AG20443 (cell line): ENCODE data around the gene DENND6B.

Experiments used
- DNase-seq: peaks from one replicate; pipeline ENCODE4 v3.0.0; 2012; ENCODE audit warnings: low spot score, mixed read lengths

DENND6B gene

DNA sequence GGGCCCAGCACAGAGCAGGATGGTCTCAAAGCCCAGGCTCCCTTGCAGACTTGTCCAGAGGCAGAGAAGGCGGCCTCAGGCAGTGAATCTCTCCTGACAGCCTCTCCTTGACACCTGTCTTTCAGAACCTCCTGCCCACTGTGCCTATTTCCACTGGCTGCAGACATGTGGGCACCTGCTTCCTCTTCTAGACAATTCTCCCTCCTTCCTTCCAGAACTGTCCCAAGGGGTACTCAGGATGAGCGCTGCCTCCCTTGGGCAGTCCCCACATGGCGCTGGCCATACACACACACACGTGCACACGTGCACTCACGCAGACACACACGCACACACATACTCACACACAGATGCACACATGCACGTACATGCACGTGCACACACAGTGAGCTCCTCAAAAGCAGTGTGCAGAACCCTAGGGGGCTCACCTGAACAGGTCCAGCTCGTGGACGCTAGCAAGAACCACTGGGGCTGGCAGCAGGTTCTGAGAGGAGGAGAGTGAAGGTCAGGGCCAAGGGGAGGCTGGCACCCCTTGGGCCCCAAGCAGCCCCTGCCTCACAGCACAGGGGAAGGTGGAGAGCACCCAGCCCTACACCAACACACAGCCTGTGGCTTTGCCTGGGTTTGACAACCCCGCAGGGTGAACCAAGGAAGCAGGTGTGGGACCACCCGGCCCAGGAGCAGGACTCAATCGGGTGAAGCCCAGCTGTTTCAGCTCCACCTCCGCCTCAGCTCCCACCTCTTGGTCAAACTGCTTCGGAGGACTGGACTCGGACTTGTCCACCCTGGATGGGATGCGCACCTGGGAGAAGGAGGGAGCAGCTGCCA lies 11.3 kb downstream of the DENND6B start:
- no peak for DNase-seq

DNA sequence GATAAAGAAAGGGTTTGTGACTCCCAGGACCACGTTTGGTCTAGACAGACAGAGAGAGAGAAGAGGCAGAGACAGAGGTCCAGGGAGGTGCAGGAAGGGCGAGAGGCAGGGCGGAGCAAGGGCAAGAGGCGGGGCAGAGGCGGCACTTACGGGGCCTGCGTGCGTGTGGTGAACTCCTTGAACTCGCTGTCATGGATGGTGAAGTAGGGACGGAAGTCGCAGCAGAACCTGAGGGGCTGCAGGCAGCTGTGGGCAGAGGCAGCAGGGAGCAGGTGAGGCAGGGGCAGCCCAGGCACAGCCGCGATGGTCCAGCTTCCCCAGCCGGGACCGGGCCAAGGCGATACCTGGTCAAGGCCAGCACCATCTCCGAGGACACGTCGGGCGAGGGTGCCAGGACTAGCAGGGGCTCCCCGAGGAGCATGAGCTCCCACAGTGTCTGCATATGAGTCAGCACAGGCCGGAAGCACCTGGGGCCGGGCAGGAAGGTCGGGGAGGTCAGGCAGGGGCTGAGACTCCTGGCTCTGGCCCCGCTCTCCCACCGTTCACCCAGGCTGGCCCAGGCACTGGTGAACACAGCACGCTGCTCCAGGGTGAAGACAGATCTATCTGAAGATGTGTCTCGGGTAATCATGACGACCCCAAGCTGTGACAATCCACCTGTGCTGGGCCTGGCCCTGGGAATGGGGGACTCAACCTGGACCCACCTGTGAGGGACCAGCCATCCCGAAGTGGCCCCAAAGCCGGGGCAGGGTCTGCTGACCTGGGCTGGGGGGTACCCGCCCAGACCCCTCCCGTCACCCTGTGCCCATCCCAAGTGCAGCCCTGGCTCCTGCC lies 12.1 kb downstream of the DENND6B start:
- no peak for DNase-seq

DNA sequence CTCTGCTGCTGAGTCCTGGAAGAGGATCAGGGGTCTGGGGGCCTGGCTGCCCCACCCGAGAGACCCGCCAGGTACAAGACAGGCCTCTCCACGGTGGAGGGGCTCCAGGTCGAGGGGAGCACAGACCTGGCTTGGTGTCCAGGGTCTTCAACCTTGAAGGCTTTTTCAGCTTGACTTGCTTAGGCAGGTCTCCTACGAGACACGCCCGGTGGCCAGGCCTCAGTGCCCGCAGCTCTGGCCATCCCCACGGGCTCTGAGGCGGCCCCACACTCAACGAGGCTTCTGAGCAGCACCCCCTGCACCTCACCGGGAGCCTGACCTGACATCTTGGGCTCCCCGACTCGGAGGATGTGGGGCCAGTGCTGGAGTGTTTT lies 12.7 kb downstream of the DENND6B start:
- DNase-seq: no peak

DNA sequence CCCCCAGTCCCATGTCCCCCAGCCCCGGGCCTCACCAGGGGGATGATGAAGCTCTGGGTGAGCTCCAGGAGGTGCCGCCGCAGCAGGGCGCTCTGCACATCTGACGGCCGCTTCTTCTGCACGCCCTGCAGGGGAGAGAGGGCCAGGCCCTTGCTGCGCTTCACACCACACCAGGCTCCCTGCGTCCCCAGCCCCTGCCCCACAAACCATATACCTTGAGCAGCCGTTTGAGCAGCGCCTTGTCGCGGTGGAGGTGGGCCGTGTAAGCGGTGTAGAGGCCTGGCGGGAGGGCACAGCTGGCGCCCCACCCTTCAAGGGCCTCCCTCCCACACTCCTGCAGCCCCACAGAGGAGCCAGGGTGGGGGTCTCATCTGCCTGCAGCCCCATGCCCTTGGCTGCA lies 13.2 kb downstream of the DENND6B start:
- no peak for DNase-seq

DNA sequence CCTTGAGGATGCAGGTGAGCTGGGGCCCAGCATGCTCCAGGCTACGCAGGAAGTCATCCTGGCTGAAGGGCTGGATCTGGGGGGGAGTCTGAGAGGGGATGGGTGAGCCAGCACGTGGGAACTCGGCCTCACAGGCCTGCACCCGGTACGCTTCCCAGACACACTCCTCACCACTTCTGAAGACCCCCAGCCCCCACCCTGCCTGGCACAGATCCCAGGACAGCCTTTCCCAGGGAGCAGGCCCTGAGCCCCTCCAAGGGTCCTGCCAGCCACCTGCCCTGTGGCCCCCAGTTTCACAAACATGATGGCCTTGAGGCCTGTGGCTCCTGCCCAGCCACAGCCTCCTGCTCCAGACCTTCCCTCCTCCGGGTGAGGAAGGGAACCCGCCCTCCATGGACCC lies 13.8 kb downstream of the DENND6B start:
- no peak for DNase-seq

DNA sequence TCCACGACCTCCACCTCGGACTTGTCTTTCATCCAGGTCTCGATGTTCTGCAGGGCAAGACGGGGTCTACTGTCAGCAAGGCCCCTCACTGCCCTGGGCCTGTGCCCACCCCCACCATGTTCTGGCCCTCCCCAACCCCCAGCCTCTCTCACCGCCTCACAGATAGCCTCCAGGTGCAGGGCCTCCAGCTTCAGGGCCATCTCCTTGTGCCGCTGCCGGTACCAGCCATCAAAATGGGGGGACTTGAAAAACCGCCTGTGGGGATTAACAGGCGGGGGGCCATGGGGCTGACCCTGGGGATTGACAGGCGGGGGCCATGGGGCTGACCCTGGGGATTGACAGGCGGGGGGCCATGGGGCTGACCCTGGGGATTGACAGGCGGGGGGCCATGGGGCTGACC lies 14.4 kb downstream of the DENND6B start:
- no peak for DNase-seq

DNA sequence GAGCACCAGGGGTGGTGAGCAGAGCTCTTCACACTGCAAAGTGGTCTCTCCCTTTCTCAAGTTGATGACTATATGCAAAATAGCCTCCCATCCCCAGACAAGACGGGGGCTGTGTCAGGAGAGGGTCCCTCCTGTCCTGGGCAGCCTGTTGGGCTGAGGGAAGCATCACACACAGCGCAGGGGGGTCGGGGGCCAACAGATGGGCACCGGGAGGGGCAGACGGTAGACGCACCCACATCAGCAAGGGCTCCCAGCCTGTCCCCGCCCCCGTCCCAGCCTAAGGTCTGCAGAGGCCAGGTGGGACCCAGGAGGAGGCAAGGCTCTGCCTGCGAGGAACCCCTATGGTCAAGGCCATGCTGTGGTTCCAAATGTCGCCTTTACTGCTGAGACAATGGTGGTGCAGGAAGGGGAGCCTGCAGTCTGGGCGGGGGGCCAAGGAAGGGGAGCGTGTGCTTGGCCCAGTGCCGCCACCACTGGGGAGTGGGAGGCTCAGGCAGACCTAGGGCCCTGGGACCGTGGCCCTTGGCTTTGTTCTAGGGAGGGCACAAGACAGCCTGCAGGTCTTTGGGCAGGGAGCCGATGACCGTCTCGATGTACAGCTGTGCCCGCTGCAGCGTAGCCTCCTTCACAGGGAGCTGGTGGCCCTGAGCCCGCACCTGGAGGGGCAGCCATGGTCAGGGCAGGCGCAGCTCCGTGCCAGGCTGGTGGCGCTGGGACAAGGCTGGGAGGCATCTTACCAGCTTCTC lies 15.0 kb downstream of the DENND6B start:
- DNase-seq: no peak

DNA sequence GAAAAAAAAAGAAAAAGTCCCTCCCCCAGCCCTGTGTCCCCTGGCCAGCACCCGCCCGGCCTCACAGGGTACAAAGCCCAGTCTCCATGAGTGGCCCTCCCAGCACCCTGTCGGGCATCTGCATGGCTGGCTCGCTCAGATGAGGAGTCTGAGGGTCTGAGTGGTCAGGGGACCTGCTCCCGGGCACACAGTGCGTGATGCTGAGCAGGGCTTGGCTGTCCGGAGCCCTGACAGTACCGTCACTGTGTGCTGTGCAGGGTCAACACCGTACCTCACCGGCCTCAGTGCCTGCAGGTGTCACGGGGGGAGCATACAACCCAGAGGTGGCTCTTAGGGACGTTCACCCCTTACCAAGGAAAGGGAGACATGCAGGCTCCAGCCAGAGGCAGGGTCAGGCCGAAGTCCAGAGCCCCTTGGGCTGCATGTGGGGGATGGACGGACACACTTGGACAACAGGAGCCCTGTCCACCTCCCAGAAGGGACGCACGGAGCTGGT lies 15.8 kb downstream of the DENND6B start:
- DNase-seq: no peak

DNA sequence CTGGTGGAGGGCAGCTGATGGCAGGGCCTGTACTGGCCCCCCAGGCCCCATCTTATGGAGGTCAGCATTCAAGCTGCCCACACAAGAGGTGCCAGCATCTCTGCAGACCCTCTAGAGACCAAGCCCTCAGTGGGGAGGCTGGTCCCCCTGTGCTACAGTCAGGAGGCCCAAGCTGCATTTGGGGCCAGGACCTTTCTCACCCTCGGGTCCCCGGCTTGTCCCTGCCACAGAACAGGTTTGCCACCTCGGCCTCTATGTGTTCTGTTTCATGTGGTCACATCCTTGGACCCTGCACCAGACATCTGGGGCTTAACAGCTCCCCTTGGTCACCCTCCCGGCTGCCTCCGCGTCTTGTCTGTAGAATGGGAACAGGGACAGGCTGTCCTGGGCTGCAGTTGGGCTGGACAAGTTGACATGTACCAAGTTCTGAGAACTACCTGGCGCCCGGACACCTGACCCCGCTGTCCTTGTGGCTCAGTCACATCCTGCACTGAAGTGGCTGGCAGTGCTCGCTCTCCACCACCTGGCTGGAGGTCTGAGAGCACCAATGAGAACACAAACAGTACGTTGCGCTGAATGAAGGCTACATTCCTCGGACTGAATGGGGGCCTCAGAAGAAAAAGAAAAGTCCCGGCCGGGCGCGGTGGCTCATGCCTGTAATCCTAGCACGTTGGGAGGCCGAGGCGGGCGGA lies 16.6 kb downstream of the DENND6B start:
- DNase-seq: no peak

DNA sequence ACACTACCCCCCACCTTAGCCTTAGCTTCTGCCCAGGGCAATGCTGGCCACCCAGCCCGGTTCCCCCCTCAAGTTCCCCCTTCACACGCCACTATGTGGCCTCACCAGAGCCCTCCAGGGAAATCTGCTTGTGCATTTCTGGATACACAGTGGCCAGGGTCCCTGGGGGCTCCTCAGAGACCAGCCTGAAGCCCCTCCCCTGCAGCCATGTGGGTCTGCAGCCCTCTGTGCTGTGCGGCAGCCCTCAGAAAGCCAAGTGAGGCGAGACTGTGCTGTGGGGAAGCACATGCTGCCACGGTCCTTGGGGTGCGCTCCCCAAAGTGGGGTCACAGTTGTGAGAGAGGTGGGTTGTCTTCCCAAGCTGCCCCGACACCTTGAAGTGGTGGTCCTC lies 17.2 kb downstream of the DENND6B start:
- no peak for DNase-seq

DNA sequence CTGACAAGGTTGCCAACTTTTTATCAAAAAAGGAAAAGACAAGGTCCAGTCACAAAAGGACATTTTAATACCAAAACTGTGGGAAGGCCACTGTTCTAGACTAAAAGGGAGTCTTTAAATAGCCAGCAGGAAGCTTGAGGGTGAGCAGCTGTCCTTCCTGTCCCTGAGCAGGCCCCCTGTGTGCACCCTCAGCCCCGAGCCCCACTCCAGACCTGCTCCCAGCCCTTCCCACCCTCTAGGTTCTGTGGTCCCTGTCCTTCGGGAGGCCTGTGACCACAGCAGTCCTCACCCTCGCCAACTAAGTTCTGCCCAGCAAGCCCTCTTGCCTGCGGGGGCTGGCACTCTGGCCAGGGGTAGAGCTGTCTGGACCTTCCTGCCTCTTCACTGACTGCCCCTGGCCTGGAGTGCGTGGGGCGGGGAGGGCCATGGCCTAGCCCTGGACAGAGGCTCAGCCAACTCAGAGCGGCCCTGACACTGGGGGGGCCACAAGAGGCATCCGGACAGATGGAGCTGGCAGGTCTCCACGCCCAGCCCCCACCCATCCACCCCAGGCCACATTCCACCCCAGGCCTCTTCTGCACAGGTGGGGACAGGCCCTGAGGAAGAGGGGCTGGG lies 17.7 kb downstream of the DENND6B start:
- no peak for DNase-seq

DNA sequence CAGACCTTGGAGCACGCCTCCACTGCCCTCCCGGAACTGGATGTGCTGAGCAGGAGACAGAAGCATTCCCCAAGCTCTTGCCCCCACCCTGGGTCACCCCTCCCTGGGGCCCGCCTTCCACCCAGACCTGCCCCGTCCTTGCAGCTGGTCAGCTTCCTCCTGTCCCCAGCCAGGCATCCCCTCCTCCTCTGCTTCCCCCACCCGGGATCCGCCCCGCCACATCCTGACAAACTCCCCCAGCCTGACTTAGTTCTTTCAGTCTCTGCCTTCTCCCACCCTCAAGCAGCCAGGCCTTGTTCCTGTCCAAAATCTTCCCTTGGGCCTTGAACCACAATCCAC lies 18.2 kb downstream of the DENND6B start:
- peak; percentile 41 for DNase-seq

DNA sequence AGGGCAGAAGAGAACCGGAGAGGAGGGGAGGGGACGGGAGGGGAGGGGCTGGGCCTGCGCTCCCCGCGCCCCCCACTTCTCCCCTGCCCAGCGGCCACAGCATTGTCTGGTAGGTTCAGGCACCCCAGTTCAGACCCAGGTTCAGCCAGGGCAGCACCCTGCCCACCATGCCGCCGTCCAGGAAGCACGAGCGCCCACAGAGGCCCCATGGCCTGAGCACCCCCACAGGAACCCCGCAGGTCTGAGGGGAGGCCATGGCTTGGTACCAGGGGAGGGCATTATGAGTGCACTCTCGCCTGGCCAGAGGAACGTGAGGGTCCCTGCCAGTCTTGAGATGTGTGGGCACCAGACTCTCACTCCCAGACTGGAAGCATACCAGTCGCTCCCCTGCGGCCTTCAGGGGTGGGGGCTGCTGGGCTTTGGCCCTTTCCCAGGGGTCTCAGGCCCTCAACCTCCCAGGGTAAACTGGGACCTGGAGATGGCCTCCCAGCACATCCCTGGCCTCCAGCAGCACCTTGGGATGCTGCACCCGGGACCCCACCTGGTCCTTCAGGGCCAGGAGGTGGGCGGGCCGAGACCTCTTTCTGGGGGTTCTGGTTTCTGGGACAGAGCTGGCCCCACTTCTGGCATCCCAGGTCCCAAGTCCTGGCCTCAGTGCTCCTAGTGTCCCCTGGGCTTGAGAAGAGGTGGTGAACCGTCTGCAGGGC lies 18.8 kb downstream of the DENND6B start:
- DNase-seq: no peak

DNA sequence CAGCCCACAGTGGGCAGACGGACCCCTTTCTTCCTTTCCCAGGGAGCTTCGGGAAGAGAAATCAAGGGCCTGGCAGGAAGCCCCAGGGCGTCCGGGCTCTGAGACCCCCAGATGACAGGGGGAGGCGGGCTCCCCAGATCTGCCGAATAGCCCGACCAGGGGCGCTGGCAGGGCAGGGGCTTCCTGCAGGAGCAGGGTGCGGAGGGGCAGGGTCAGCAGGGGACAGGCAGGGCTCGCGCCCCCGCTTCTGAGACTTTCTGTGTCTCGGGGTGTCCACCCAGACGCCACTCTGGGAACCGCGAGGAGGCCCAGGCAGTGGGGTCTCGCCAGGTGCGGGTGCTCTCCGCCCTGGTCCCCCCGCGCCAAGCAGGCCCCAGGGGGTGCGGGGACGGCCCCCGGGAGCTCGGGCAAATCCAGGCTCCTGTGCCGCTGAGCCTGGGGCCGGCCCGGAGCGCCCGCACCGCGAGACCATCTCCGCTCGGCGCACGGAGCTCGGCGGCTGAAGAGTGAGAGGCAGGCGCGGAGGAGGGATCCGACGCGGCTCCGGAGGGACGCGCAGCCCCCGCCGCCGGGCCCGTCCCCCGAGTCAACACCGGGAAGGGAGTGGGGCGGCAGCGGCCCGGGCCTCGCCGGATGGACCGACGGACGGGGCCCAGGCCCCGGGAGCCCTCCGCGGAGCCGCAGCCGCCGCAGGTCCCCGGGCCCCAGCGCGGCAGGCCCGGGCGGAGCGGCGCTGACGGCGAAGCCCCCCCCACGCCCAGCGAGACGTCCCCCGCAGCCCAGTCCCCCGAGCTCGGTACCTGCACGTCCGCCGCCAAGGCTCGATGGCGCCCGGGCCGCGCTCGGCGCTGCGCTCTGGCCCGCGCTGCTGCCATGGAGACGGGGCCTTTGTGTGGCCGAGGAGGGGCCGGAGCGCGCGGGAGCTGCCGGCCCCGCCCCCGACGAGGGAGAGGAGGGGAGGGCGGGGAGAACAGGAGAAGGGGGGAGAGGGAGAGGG lies 19.8 kb downstream of the DENND6B start, which contains the start of gene PLXNB2:
PLXNB2 (minus strand) TSS at position 894 of the 997 bp plus-strand sequence. CDS start 17,062 bp downstream, outside the sequence.
- DNase-seq: peak; percentile 90

DNA sequence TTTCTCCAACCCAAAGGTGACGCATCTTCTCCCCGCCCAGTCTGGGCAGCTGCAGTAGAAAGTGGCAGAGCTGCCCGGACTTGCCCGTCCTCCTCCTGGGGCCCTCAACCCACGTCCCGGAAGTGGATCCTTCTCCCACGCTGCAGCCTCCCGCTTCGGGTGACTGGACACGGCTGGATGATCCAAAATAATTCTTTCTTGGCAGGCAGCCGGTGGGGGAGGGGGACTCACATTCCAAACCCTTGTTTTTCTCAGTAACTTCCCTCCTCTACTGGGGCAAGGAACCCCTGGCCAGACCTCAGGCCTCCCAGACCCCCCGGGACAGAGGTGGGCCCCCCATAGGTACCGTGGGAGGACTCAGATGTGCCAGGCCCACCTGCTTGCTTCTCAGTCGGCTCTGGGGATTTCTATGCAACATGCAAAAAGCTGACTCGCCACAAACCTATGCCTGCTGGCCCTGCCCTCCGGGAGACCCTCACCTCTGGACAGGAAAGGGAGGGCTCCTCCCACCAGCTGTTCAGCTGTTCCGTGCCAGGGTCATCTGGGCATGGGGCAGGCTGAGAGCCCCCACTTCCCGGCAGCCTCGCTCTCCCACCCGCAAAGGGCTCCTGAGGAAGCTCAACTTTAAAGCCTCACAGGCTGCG lies 20.8 kb downstream of the DENND6B start:
- peak; percentile 96 for DNase-seq

DNA sequence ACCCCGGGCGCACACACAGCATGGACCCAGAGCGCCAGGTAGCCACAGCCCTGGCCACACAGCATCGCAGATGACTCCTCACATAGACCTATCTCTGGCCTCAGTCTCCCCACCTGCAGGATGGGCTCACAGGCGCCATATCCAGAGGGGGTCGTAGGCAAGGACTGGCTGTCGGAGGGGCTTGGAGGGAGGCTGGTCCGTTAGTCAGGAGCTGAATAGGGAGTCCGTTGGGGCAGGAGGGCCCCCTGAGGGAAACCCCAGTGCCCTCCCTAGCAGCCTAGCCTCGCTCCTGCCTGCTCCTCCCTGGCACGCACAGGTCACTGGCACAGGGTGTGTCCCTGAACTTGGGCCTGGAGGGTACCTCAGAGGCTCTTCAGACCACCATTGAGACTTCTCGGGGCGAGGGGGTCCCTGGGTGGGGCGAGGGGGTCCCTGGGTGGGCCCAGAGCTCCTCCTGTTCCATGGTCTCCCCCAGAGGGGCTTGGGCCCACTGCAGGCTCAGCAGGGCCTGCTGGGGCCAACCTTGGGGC lies 21.4 kb downstream of the DENND6B start:
- no peak for DNase-seq

DNA sequence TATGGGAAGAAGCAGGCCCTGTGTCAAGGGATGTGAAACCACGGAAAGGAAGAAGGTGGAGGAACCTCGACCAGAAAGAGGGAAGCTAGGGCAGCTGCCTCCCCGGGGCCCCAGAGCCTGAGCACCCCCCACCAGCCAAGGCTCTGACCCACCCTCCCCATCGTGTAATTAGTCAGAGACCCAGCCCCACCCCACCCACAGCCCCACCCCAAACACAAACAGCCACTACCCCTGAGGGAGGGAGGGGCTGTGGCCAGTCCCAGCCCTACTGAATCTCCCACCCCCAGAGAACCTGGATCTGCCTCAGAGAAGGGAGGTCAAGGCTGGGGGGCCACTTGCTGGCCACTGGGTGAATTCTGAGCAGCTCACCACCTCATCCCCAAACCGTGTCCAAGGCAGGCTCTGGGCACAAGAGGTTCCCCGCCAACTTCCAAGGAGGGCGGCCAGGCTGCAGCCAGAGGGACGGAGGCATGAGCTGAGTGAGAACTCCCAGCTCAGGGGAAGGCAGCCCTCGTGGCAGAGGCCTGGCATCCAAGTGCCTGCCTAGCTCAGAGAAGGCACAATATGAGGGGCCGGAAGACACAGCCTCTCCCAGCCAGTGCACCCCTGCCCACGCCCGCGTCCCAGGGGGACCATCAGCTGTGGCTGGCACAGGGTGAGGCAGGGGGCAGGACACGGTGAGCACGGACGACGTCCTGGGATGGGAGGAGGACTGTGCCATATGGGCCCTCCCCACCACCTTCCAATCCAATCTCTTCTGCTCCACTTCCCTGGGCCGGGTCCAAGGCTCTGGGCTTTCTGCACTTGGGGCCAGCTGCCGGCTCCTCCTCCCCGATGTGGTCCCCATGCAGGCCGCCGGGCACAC lies 22.1 kb downstream of the DENND6B start:
- peak; percentile 42 for DNase-seq
